ENCODE results near the gene CNTN5. TPM values are rescaled to one million over a fixed set of nuclear protein-coding genes. Genes with fewer than 3 reads are reported as not detected.

CNTN5 gene
- total RNA-seq, 2 experiments from 2014 or later, result not detected

DNA sequence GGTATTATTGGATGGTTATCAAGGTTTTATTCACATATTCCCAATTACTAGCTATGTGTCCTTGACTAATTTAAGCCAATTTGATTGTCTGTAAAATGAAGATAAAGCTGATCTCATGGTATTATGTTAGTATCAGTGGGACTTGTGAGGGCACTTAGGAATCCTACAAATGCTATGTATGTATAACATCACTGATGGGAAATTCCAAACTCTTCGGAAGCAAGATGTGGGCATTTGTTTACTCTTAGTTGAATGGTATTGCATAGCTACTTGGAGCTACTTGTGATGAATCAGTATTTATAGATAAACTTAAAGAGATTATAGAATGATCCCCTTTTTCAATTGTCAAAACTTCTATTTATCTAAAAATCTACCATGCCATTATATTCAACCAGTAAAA lies 239.9 kb downstream of the CNTN5 start:
- no peaks in the 10 kb centered on the region for H3K36me3 ChIP-seq (ENCODE audit: insufficient read depth, low read length)
- H3K27ac ChIP-seq (ENCODE audit: low read depth in 1 of 2, low read length in 2 of 2), result no peak overlapping the region
- no peaks in the 10 kb centered on the region for H3K4me1 ChIP-seq (ENCODE audit: insufficient read depth, low read length)
- intact Hi-C loops (cut with DNase I, micrococcal nuclease), result no loop called here
- H3K27me3 ChIP-seq (ENCODE audit: control insufficient read depth in 1 of 2, insufficient read depth in 2 of 2, low read length in 2 of 2), result no peaks in the 10 kb centered on the region
- DNase-seq (no peak), ATAC-seq (ENCODE audit: poor library complexity) (no peak)
- CTCF ChIA-PET, result no interaction called here
- H3K4me3 ChIP-seq (ENCODE audit: low read length), result no peak overlapping the region
- H3K36me3 Mint-ChIP-seq (ENCODE audit: low read depth), result no peaks in the 10 kb centered on the region
- POLR2A ChIA-PET, result no interaction called here
- H3K9me3 ChIP-seq (ENCODE audit: control insufficient read depth in 1 of 2, insufficient read depth in 1 of 2, low read length in 2 of 2), result no peaks in the 10 kb centered on the region
- no peak overlapping the region for H3K4me3 Mint-ChIP-seq
- H3K9me3 Mint-ChIP-seq, result peaks cover 4% of the 10 kb centered on the region
- TF ChIP-seq, protein P1, sequence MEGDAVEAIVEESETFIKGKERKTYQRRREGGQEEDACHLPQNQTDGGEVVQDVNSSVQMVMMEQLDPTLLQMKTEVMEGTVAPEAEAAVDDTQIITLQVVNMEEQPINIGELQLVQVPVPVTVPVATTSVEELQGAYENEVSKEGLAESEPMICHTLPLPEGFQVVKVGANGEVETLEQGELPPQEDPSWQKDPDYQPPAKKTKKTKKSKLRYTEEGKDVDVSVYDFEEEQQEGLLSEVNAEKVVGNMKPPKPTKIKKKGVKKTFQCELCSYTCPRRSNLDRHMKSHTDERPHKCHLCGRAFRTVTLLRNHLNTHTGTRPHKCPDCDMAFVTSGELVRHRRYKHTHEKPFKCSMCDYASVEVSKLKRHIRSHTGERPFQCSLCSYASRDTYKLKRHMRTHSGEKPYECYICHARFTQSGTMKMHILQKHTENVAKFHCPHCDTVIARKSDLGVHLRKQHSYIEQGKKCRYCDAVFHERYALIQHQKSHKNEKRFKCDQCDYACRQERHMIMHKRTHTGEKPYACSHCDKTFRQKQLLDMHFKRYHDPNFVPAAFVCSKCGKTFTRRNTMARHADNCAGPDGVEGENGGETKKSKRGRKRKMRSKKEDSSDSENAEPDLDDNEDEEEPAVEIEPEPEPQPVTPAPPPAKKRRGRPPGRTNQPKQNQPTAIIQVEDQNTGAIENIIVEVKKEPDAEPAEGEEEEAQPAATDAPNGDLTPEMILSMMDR (IDR thresholded peaks at IDR 0.05), result no peak
- H3K4me1 Mint-ChIP-seq (ENCODE audit: low read depth), result no peaks in the 10 kb centered on the region
- H3K27me3 Mint-ChIP-seq, result no peaks in the 10 kb centered on the region
- no peak overlapping the region for H3K27ac Mint-ChIP-seq

DNA sequence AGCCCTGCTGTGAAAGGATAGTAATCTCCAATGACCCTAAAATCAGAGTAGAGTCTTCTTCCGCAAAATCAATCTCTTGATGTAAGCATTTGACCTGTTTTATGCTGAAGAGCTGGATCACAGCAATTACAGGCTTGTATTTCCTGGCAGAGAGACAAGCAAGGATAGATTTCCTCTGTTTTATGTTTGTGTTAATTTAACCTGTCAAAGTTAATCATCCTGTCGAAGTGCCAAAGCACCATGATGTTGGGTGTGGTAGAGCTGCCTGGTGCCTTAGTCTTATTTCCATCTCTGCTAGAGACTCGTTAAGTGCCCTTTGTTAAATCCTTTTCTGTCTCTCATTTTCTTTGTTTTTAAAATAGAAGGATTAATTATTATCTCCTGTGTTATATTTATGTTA lies 248.1 kb downstream of the CNTN5 start:
- Histone ChIP-seq H3K9me3 (ENCODE audit: control insufficient read depth in 1 of 2, insufficient read depth in 1 of 2, low read length in 2 of 2) (no peaks in the 10 kb centered on the region), H3K27me3 (ENCODE audit: control insufficient read depth in 1 of 2, insufficient read depth in 2 of 2, low read length in 2 of 2) (no peaks in the 10 kb centered on the region), H3K27ac (ENCODE audit: low read depth in 1 of 2, low read length in 2 of 2) (no peak overlapping the region), H3K36me3 (ENCODE audit: insufficient read depth, low read length) (no peaks in the 10 kb centered on the region), H3K4me3 (ENCODE audit: low read length) (no peak overlapping the region), H3K4me1 (ENCODE audit: insufficient read depth, low read length) (no peaks in the 10 kb centered on the region)
- Mint-ChIP-seq H3K9me3 (peaks cover 3% of the 10 kb centered on the region), H3K4me1 (ENCODE audit: low read depth) (no peaks in the 10 kb centered on the region), H3K27ac (no peak overlapping the region), H3K27me3 (no peaks in the 10 kb centered on the region), H3K4me3 (no peak overlapping the region), H3K36me3 (ENCODE audit: low read depth) (no peaks in the 10 kb centered on the region)
- POLR2A ChIA-PET, result no interaction called here
- CTCF ChIA-PET, result no interaction called here
- DNase-seq (no peak), ATAC-seq (ENCODE audit: poor library complexity) (no peak)
- intact Hi-C loops (cut with DNase I, micrococcal nuclease), result loop anchor here in 1 of 2 experiments (1.0 kb wide), 1 partner anchor 19 kb away; no protein-coding TSS in a partner anchor
- TF ChIP-seq, protein P1 (IDR thresholded peaks at IDR 0.05), result no peak

DNA sequence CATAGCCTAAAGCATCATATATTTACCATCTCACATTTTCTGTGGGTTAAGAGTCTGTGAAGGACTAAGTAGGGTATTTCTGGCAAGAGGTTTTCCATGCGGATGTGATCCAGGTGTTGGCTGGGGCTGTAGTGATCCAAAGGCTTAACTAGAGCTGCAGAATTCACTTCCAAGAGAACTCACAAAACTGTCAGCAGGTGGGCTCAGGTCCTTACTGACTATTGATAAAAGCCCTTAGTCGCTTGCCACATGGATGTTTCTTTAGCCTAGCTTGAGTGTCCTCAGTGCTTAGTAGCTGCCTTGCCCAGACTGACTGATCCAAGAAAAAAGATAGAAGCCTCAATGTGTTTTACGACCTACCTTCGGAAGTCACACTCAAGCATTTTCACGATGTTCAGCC lies 250.8 kb downstream of the CNTN5 start:
- Mint-ChIP-seq H3K4me3 (no peak overlapping the region), H3K4me1 (ENCODE audit: low read depth) (no peaks in the 10 kb centered on the region), H3K27me3 (no peaks in the 10 kb centered on the region), H3K36me3 (ENCODE audit: low read depth) (no peaks in the 10 kb centered on the region), H3K27ac (no peak overlapping the region), H3K9me3 (peaks cover 4% of the 10 kb centered on the region)
- H3K36me3 ChIP-seq (ENCODE audit: insufficient read depth, low read length), result no peaks in the 10 kb centered on the region
- TF ChIP-seq, protein P1 (IDR thresholded peaks at IDR 0.05), result no peak
- no peak overlapping the region for H3K27ac ChIP-seq (ENCODE audit: low read depth in 1 of 2, low read length in 2 of 2)
- intact Hi-C loops (cut with DNase I, micrococcal nuclease), result no loop called here
- no peak for ATAC-seq (ENCODE audit: poor library complexity)
- no peaks in the 10 kb centered on the region for H3K9me3 ChIP-seq (ENCODE audit: control insufficient read depth in 1 of 2, insufficient read depth in 1 of 2, low read length in 2 of 2)
- ChIA-PET CTCF (no interaction called here), POLR2A (no interaction called here)
- H3K27me3 ChIP-seq (ENCODE audit: control insufficient read depth in 1 of 2, insufficient read depth in 2 of 2, low read length in 2 of 2), result no peaks in the 10 kb centered on the region
- DNase-seq, result no peak
- H3K4me1 ChIP-seq (ENCODE audit: insufficient read depth, low read length), result no peaks in the 10 kb centered on the region
- H3K4me3 ChIP-seq (ENCODE audit: low read length), result no peak overlapping the region

Measured in CD4-positive, alpha-beta T cell (primary cell).